WTC11 (cell line): ENCODE measurements around the gene YDJC. TPM values are rescaled to one million over a fixed set of nuclear protein-coding genes. Genes with fewer than 3 reads are reported as not detected.
A peak's percentile ranks its signal among the peaks of the same experiment; 100 is the strongest.

Experiments used
- ATAC-seq: fragments of 200-7000 bp; cut with Tn5 transposase; 2 replicates; pipeline ENCODE4 v1.10.0; 2021; ENCODE audit warnings: mild to moderate bottlenecking, moderate library complexity
- CTCF ChIA-PET: fragments of 300-600 bp; sonication (Branson Sonifier 250); formaldehyde crosslinking; loops from one replicate; lab custom pipeline; 2021; ENCODE audit warnings: antibody characterized with exemption; lab: Charles Lee
- POLR2A ChIA-PET: fragments of 350-600 bp; sonication (Branson Sonifier 250); formaldehyde crosslinking; loops from one replicate; lab custom pipeline; 2021; ENCODE audit warnings: antibody characterized with exemption; lab: Charles Lee
- DNase-seq: peaks from one replicate; pipeline ENCODE4 v3.0.0; 2021; ENCODE audit warnings: low spot score
- H3K27ac Mint-ChIP-seq: 2 replicates; pipeline ENCODE4 v1.8.0; 2021; ENCODE audit warnings: mixed read lengths
- H3K27me3 Mint-ChIP-seq: 2 replicates; pipeline ENCODE4 v1.8.0; 2021; ENCODE audit warnings: low read depth, mild to moderate bottlenecking, moderate library complexity, mixed read lengths
- H3K36me3 Mint-ChIP-seq: 2 replicates; pipeline ENCODE4 v1.8.0; 2021; ENCODE audit warnings: mixed read lengths
- H3K4me1 Mint-ChIP-seq: 2 replicates; pipeline ENCODE4 v1.8.0; 2022; ENCODE audit warnings: mixed read lengths
- H3K4me3 Mint-ChIP-seq: 2 replicates; pipeline ENCODE4 v1.8.0; 2021; ENCODE audit warnings: mild to moderate bottlenecking, moderate library complexity, mixed read lengths
- H3K9me3 Mint-ChIP-seq: 2 replicates; pipeline ENCODE4 v1.8.0; 2021; ENCODE audit warnings: mixed read lengths
- E2F5 ChIP-seq: sonication (generic); formaldehyde crosslinking; IDR thresholded peaks from 2 replicates; pipeline ENCODE4 v1.8.1; 2022; ENCODE audit warnings: mild to moderate bottlenecking, moderate library complexity, missing genetic modification reagents
- EMX1 ChIP-seq: fragments of 250-450 bp; sonication (Bioruptor Pico); IDR thresholded peaks from 2 replicates; pipeline ENCODE4 v1.8.0; 2021; ENCODE audit warnings: mild to moderate bottlenecking
- ERG ChIP-seq: fragments of 250-450 bp; sonication (Bioruptor Pico); IDR thresholded peaks from 2 replicates; pipeline ENCODE4 v1.8.0; 2021; ENCODE audit warnings: mild to moderate bottlenecking
- ESRRA ChIP-seq: sonication (generic); formaldehyde crosslinking; IDR thresholded peaks from 2 replicates; pipeline ENCODE4 v1.8.1; 2022; ENCODE audit warnings: mild to moderate bottlenecking, missing genetic modification reagents, borderline replicate concordance
- GABPB1 ChIP-seq: sonication (generic); formaldehyde crosslinking; IDR thresholded peaks from 2 replicates; pipeline ENCODE4 v1.8.1; 2023; ENCODE audit warnings: mild to moderate bottlenecking, missing genetic modification reagents
- GTF2I ChIP-seq: fragments of 250-450 bp; sonication (Bioruptor Pico); conservative IDR thresholded peaks from 2 replicates; pipeline ENCODE4 v1.4.0; 2021; ENCODE audit warnings: mild to moderate bottlenecking
- MYBL2 ChIP-seq: sonication (generic); formaldehyde crosslinking; IDR thresholded peaks from 2 replicates; pipeline ENCODE4 v1.8.1; 2023; ENCODE audit warnings: mild to moderate bottlenecking, moderate library complexity, missing genetic modification reagents
- RELA ChIP-seq: sonication (generic); formaldehyde crosslinking; IDR thresholded peaks from 2 replicates; pipeline ENCODE4 v1.8.1; 2022; ENCODE audit warnings: missing genetic modification reagents, mild to moderate bottlenecking, borderline replicate concordance
- TCF7 ChIP-seq: sonication (generic); formaldehyde crosslinking; IDR thresholded peaks from 2 replicates; pipeline ENCODE4 v1.8.0; 2022; ENCODE audit warnings: mild to moderate bottlenecking, low read depth, missing genetic modification reagents, moderate library complexity
- USF1 ChIP-seq: sonication (generic); formaldehyde crosslinking; IDR thresholded peaks from 2 replicates; pipeline ENCODE4 v1.8.0; 2022; ENCODE audit warnings: mild to moderate bottlenecking, missing genetic modification reagents
- ZNF263 ChIP-seq: sonication (generic); formaldehyde crosslinking; IDR thresholded peaks from 2 replicates; pipeline ENCODE4 v1.8.1; 2022; ENCODE audit warnings: low read depth, mild to moderate bottlenecking, moderate library complexity, missing genetic modification reagents
- ZNF317 ChIP-seq: sonication (generic); formaldehyde crosslinking; IDR thresholded peaks from 2 replicates; pipeline ENCODE4 v1.8.1; 2023; ENCODE audit warnings: low read depth, mild to moderate bottlenecking, moderate library complexity, missing genetic modification reagents, borderline replicate concordance
- ZNF423 ChIP-seq: fragments of 250-450 bp; sonication (Bioruptor Pico); IDR thresholded peaks from 2 replicates; pipeline ENCODE4 v2.1.2; 2022; ENCODE audit warnings: mild to moderate bottlenecking, moderate library complexity
- total RNA-seq: library from RNA; stranded (reverse); gene quantifications from 3 replicates; pipeline ENCODE4 v1.2.3, GENCODE V29; 2021
- TF ChIP-seq, protein P1 (sequence below): sonication (generic); formaldehyde crosslinking; IDR thresholded peaks from 2 replicates; pipeline ENCODE4 v1.8.1; 2022; ENCODE audit warnings: missing genetic modification reagents, borderline replicate concordance
- TF ChIP-seq, protein P2 (sequence below): sonication (generic); formaldehyde crosslinking; IDR thresholded peaks from 2 replicates; pipeline ENCODE4 v1.8.1; 2023; ENCODE audit warnings: mild to moderate bottlenecking, missing genetic modification reagents
- TF ChIP-seq, protein P3 (sequence below): sonication (generic); formaldehyde crosslinking; IDR thresholded peaks from 2 replicates; pipeline ENCODE4 v1.8.0; 2022; ENCODE audit warnings: mild to moderate bottlenecking, missing genetic modification reagents
- TF ChIP-seq, protein P4 (sequence below): fragments of 250-450 bp; sonication (Bioruptor Pico); IDR thresholded peaks from 2 replicates; pipeline ENCODE4 v1.9.0; 2021; ENCODE audit warnings: mild to moderate bottlenecking, borderline replicate concordance

The YDJC gene
- total RNA-seq, 1 experiment from 2014 or later = 39.8 TPM

GRCh38 chr22:21623648-21623970, 6.2 kb downstream of the YDJC start:
- POLR2A ChIA-PET = interaction anchor here (0.8 to 1.1 kb wide), 2 partner anchors 19 to 21 kb away, joined by 3 read pairs; no protein-coding TSS in a partner anchor
- H3K27ac Mint-ChIP-seq = 0 out of 2 replicates have a peak overlapping the region, but pooled peaks have one; percentile 19

GRCh38 chr22:21622919-21623647, 6.7 kb downstream of the YDJC start:
- POLR2A ChIA-PET = interaction anchor here (0.8 to 1.1 kb wide), 2 partner anchors 20 to 22 kb away, joined by 3 read pairs; no protein-coding TSS in a partner anchor
- H3K4me3 Mint-ChIP-seq = no peak overlapping the region

More at GRCh38 chr22:21623648-21623970, 6.2 kb downstream of the YDJC start:
- CTCF ChIA-PET = interaction anchor here (0.6 to 13.4 kb wide), 6 partner anchors 9 to 34 kb away, joined by 3 to 273 read pairs (median 4); partner anchors contain the start of genes CCDC116 and SDF2L1
- H3K4me3 Mint-ChIP-seq = no peak overlapping the region
- H3K9me3 Mint-ChIP-seq = no peaks in the 10 kb centered on the region
- no peak for TF ChIP-seq ZNF263 (CRISPR knock-in tag)
- no peak for TF ChIP-seq MYBL2 (CRISPR knock-in tag)
- DNase-seq (no peak), ATAC-seq (no peak)
- H3K4me1 Mint-ChIP-seq = peaks cover 28% of the 10 kb centered on the region
- H3K36me3 Mint-ChIP-seq = peaks cover 18% of the 10 kb centered on the region
- no peaks in the 10 kb centered on the region for H3K27me3 Mint-ChIP-seq

DNA sequence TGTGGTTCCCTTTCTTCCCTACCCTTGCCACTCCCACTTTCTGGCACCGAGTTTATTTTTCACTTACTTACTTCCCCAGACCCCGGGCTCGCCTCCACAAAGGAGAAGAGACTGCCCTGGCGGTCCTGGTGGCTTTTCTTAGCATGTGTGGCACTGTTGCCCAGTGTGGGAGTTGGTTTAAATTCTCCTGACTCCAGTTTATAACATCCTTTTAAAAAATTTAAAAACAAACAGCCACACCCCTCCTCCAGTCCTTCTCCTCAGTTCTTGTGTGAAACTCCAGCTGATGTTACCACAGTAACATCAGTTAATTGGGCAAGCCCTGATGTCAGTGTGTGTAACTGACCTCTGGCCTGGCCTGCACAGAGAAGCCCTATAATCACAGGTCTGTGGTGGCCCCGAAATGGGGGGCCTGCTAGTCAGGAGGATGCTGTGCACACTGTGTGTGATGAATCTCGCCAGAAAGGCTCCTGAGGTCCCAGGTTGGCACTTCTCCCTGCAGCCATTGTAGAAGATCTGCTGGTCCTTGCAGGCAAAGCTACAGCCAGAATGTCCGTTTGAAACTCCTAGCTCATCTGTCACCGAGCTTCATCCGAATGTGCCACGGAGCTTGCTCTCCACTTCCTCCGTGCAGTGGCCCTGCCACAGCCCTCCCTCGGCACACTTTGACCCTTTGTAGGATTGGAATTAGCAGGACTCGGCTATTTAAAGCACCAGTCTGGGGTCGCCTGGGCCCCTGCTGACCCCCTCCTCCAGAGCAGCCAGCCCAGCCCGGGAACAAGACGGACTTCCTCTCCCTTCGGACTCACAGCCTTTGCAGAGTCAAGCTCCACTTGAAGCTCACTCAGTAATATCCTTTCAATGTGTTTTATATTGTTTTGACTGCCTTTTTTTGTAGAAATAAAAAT, 7.6 kb downstream of the YDJC start:
- TF ChIP-seq EMX1 (CRISPR knock-in tag) = no peak
- TF ChIP-seq, protein P1, sequence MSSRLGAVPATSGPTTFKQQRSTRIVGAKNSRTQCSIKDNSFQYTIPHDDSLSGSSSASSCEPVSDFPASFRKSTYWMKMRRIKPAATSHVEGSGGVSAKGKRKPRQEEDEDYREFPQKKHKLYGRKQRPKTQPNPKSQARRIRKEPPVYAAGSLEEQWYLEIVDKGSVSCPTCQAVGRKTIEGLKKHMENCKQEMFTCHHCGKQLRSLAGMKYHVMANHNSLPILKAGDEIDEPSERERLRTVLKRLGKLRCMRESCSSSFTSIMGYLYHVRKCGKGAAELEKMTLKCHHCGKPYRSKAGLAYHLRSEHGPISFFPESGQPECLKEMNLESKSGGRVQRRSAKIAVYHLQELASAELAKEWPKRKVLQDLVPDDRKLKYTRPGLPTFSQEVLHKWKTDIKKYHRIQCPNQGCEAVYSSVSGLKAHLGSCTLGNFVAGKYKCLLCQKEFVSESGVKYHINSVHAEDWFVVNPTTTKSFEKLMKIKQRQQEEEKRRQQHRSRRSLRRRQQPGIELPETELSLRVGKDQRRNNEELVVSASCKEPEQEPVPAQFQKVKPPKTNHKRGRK = no peak
- TF ChIP-seq ZNF423 = no peak
- TF ChIP-seq, protein P2, sequence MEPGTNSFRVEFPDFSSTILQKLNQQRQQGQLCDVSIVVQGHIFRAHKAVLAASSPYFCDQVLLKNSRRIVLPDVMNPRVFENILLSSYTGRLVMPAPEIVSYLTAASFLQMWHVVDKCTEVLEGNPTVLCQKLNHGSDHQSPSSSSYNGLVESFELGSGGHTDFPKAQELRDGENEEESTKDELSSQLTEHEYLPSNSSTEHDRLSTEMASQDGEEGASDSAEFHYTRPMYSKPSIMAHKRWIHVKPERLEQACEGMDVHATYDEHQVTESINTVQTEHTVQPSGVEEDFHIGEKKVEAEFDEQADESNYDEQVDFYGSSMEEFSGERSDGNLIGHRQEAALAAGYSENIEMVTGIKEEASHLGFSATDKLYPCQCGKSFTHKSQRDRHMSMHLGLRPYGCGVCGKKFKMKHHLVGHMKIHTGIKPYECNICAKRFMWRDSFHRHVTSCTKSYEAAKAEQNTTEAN (CRISPR knock-in tag) = no peak
- TF ChIP-seq, protein P3, sequence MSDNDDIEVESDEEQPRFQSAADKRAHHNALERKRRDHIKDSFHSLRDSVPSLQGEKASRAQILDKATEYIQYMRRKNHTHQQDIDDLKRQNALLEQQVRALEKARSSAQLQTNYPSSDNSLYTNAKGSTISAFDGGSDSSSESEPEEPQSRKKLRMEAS (CRISPR knock-in tag) = no peak
- TF ChIP-seq E2F5 (CRISPR knock-in tag) = no peak
- TF ChIP-seq, protein P4, sequence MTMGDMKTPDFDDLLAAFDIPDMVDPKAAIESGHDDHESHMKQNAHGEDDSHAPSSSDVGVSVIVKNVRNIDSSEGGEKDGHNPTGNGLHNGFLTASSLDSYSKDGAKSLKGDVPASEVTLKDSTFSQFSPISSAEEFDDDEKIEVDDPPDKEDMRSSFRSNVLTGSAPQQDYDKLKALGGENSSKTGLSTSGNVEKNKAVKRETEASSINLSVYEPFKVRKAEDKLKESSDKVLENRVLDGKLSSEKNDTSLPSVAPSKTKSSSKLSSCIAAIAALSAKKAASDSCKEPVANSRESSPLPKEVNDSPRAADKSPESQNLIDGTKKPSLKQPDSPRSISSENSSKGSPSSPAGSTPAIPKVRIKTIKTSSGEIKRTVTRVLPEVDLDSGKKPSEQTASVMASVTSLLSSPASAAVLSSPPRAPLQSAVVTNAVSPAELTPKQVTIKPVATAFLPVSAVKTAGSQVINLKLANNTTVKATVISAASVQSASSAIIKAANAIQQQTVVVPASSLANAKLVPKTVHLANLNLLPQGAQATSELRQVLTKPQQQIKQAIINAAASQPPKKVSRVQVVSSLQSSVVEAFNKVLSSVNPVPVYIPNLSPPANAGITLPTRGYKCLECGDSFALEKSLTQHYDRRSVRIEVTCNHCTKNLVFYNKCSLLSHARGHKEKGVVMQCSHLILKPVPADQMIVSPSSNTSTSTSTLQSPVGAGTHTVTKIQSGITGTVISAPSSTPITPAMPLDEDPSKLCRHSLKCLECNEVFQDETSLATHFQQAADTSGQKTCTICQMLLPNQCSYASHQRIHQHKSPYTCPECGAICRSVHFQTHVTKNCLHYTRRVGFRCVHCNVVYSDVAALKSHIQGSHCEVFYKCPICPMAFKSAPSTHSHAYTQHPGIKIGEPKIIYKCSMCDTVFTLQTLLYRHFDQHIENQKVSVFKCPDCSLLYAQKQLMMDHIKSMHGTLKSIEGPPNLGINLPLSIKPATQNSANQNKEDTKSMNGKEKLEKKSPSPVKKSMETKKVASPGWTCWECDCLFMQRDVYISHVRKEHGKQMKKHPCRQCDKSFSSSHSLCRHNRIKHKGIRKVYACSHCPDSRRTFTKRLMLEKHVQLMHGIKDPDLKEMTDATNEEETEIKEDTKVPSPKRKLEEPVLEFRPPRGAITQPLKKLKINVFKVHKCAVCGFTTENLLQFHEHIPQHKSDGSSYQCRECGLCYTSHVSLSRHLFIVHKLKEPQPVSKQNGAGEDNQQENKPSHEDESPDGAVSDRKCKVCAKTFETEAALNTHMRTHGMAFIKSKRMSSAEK = no peak
- no peak for TF ChIP-seq USF1 (CRISPR knock-in tag)
- TF ChIP-seq ERG (CRISPR knock-in tag) = no peak
- TF ChIP-seq GTF2I (CRISPR knock-in tag) = no peak
- no peak for TF ChIP-seq ESRRA (CRISPR knock-in tag)
- Mint-ChIP-seq H3K9me3 (no peaks in the 10 kb centered on the region), H3K27ac (peak overlapping the region; percentile 73), H3K27me3 (no peaks in the 10 kb centered on the region), H3K4me3 (no peak overlapping the region), H3K36me3 (peaks cover 7% of the 10 kb centered on the region), H3K4me1 (peaks cover 21% of the 10 kb centered on the region; the same call in 1 of the 2 replicates)
- no peak for DNase-seq
- ChIA-PET POLR2A (no interaction called here), CTCF (interaction anchor here (1.8 to 13.4 kb wide), 3 partner anchors 12 to 25 kb away, joined by 4 to 273 read pairs (median 12); partner anchors contain the start of gene SDF2L1)
- ATAC-seq = no peak

More at GRCh38 chr22:21622919-21623647, 6.7 kb downstream of the YDJC start:
- no peaks in the 10 kb centered on the region for H3K9me3 Mint-ChIP-seq
- peak overlapping the region; percentile 43; the same call in 1 of the 2 replicates for H3K27ac Mint-ChIP-seq
- TF ChIP-seq RELA (no peak), ZNF317 (CRISPR knock-in tag) (no peak), GABPB1 (CRISPR knock-in tag) (no peak), TCF7 (CRISPR knock-in tag) (no peak)
- ATAC-seq (no peak), DNase-seq (no peak)
- peaks cover 25% of the 10 kb centered on the region for H3K4me1 Mint-ChIP-seq
- CTCF ChIA-PET = interaction anchor here (0.6 to 13.4 kb wide), 6 partner anchors 9 to 35 kb away, joined by 3 to 273 read pairs (median 4); partner anchors contain the start of genes CCDC116 and SDF2L1
- H3K36me3 Mint-ChIP-seq = peaks cover 15% of the 10 kb centered on the region
- H3K27me3 Mint-ChIP-seq = no peaks in the 10 kb centered on the region
